NCI-H345 treated with DMSO at 0.1 percent for 48 hours (cell line): ENCODE measurements around the gene SHISA4.
"Not testable (repeated sequence)": the region's sequence is repeated elsewhere in the genome, so short reads cannot be mapped to it uniquely, and the experiment has no call there.

ENCODE experiments used
- DNase-seq: peaks from one replicate; lab custom pipeline; 2025; ENCODE audit not compliant: unreplicated experiment; lab: John Stamatoyannopoulos, UW

Gene SHISA4

GRCh38 chr1:201896951-201897391 lies 8.3 kb downstream of the SHISA4 start:
- no peak for DNase-seq

- DNase-seq: no peak
These were observed 9.7 kb downstream of the SHISA4 start for GRCh38 chr1:201898240-201898894.

- no peak for DNase-seq
These were observed 10.3 kb downstream of the SHISA4 start for GRCh38 chr1:201898992-201899391.

- DNase-seq: no peak
These were observed 11.2 kb downstream of the SHISA4 start for GRCh38 chr1:201899683-201900429.

GRCh38 chr1:201900476-201900875 lies 11.8 kb downstream of the SHISA4 start:
- no peak for DNase-seq

- not testable (repeated sequence) for DNase-seq
These were observed 12.3 kb downstream of the SHISA4 start for GRCh38 chr1:201901036-201901435.

GRCh38 chr1:201902198-201902597 lies 13.5 kb downstream of the SHISA4 start:
- no peak for DNase-seq

GRCh38 chr1:201903135-201903534 lies 14.4 kb downstream of the SHISA4 start:
- no peak for DNase-seq

GRCh38 chr1:201904579-201904978 lies 15.9 kb downstream of the SHISA4 start:
- no peak for DNase-seq

- DNase-seq: no peak
These were observed 16.7 kb downstream of the SHISA4 start for GRCh38 chr1:201905234-201905890.

GRCh38 chr1:201906336-201906735 lies 17.6 kb downstream of the SHISA4 start:
- DNase-seq: no peak

GRCh38 chr1:201907621-201908020 lies 18.9 kb downstream of the SHISA4 start:
- DNase-seq: no peak

- DNase-seq: peak; percentile 16
These were observed 23.3 kb downstream of the SHISA4 start for GRCh38 chr1:201911826-201912571.

- DNase-seq: no peak
These were observed 24.1 kb downstream of the SHISA4 start for GRCh38 chr1:201912832-201913231.

GRCh38 chr1:201914456-201915235 lies 25.9 kb downstream of the SHISA4 start:
- no peak for DNase-seq

- no peak for DNase-seq
These were observed 28.1 kb downstream of the SHISA4 start for GRCh38 chr1:201916649-201917249.

GRCh38 chr1:201917362-201918033 lies 28.8 kb downstream of the SHISA4 start:
- no peak for DNase-seq

- no peak for DNase-seq
These were observed 29.6 kb downstream of the SHISA4 start for GRCh38 chr1:201918343-201918742.

- no peak for DNase-seq
These were observed 33.4 kb downstream of the SHISA4 start for GRCh38 chr1:201921952-201922558.
